Heart left ventricle (tissue), 16 donors: ENCODE measurements around the gene RFX3. TPM values are rescaled to one million over a fixed set of nuclear protein-coding genes. Genes with fewer than 3 reads are reported as not detected.
A peak's percentile ranks its signal among the peaks of the same experiment; 100 is the strongest.

Source experiments
- ATAC-seq, 4 donors: fragments of 200-7000 bp; cut with Tn5 transposase; one replicate each; pipeline ENCODE4 v1.9.1; 2020 to 2022; ENCODE audit warnings: moderate library complexity in 4 of 4, mild to moderate bottlenecking in 3 of 4, moderate number of reproducible peaks in 1 of 4
- DNase-seq, 5 donors: peaks; one replicate each; pipeline ENCODE4 v3.0.0-alpha.2; 2020
- H3K27ac ChIP-seq, 12 donors: fragments of 200-600 bp; sonication (generic) in 4 of 12; one replicate each; pipeline versions ENCODE4 v1.5.0 to v1.8.0; 2016 to 2022; ENCODE audit warnings: mild to moderate bottlenecking in 2 of 12
- H3K27me3 ChIP-seq, 9 donors: fragments of 200-600 bp; sonication (generic) in 2 of 9; one replicate each; pipeline versions ENCODE4 v1.5.1 to v1.8.0; 2016 to 2022; ENCODE audit warnings: mild to moderate bottlenecking in 3 of 9
- H3K36me3 ChIP-seq, 9 donors: fragments of 200-600 bp; sonication (generic) in 2 of 9; one replicate each; pipeline versions ENCODE4 v1.5.0 to v1.8.0; 2018 to 2022; ENCODE audit warnings: mild to moderate bottlenecking in 2 of 9
- H3K4me1 ChIP-seq, 12 donors: fragments of 200-600 bp; sonication (generic) in 4 of 12; one replicate each; pipeline versions ENCODE4 v1.5.0 to v1.8.0; 2016 to 2022; ENCODE audit warnings: mild to moderate bottlenecking in 3 of 12
- H3K4me3 ChIP-seq, 12 donors: fragments of 200-600 bp; sonication (generic) in 4 of 12; one replicate each; pipeline versions ENCODE4 v1.5.0 to v1.8.0; 2017 to 2022; ENCODE audit warnings: mild to moderate bottlenecking in 9 of 12, moderate library complexity in 4 of 12
- H3K9me3 ChIP-seq, 12 donors: fragments of 200-600 bp; sonication (generic) in 4 of 12; one replicate each; pipeline versions ENCODE4 v1.5.0 to v1.8.0; 2016 to 2022; ENCODE audit warnings: mild to moderate bottlenecking in 1 of 12
- POLR2A ChIP-seq, 2 donors: fragments of 450-650 bp; IDR thresholded peaks; one replicate each; pipeline ENCODE4 v1.6.1; 2017; ENCODE audit warnings: antibody characterized with exemption in 2 of 2, mild to moderate bottlenecking in 2 of 2, moderate library complexity in 2 of 2
- WGBS, 4 donors: extraction: QIAGEN DNeasy Blood & Tissue Kit in 2 of 4; methylation state at CpG; one replicate each; pipeline versions ENCODE4 v1.1.5 to v1.1.7; 2013 to 2018; 5-methylcytosine and 5-hydroxymethylcytosine counted together
- intact Hi-C, 10 donors: fragments of 100-400 bp; cut with DNase I; formaldehyde crosslinking; loops; one replicate each; pipeline versions ENCODE4 v1.11.1 to v1.14.2; 2022
- polyA plus RNA-seq, 2 donors: library from polyadenylated mRNA; stranded (reverse); fragments of 200-250 nt; gene quantifications; one replicate each; pipeline ENCODE4 v1.2.3, GENCODE V29; 2013
- total RNA-seq, 9 donors: library from RNA; depleted of rRNA in 2 of 9; stranded (reverse); fragments of >200 nt in 2 of 9; fragmentation: NEBNext Ultra II Directional in 3 of 9; extraction: Animal tissue kit (Norgen Biotek cat#: 25700) in 3 of 9; gene quantifications; one replicate each; pipeline versions ENCODE4 v1.1.0 to v1.2.4, GENCODE V29; 2016 to 2023
- TF ChIP-seq, protein P1 (sequence below), 12 donors: fragments of 200-600 bp; sonication (generic) in 4 of 12; IDR thresholded peaks; one replicate each; pipeline versions ENCODE4 v1.5.0 to v1.8.0; 2018 to 2022; ENCODE audit warnings: antibody characterized with exemption in 12 of 12, mild to moderate bottlenecking in 5 of 12
- donor health status: ischemic (EF 13 %, LVEDD 7.1; RV severe dilation, severe dysfunction).
- donor health status: healthy with polysubstance abuse.
- donor health status: DM: no; HTN: yes; CAD: no.
- donor health status: DM: no; HTN: no; CAD: no.
- donor health status: ischemic (EF 25% LVEDD 6.9; RV normal size, moderate dysfunction).
- donor health status: ischemic (EF 25% LVEDD 5.7; RV mildly dilated, moderate dysfunction).
- donor health status: healthy.
- donor health status: DM: yes; HTN: yes; CAD: no.
- donor health status: ischemic (EF 35%, LVEDD 5.7; RV mildly dilated, moderate dysfunction).
- donor health status: nonischemic (EF 11% LVEDD 7.7; RV severe dilation, severe dysfunction).
- donor health status: DM: yes; HTN: yes; CAD: no.
- donor health status: PGD.
- donor health status: ischemic (EF 29% LVEDD 5.4; RV normal size, mild dysfunction).
- donor health status: nonischemic (EF 23%, LVEDD 6.1; RV moderate dilation, normal function).

RFX3 gene
- total and polyA plus RNA-seq, 11 donors, result 0.80 to 8.3 (median 2.9) TPM

DNA sequence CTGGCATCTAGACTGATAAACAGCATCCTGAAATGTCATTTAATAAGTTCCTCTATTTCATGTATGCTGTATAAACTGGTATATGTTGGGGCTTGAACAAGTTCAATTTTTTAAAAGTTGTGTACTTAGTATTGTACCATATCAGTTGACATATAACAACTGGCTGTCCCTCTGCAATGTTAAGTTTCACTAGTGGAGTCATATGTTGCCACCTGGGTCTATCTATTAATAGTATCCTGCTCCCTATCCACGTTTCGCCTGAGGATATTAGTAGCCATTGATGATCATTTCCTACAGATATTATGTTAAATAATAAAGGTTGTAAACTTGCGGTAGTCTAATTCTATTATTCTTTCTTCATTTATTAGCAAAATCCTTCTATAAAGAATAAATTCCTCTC lies 177.6 kb downstream of the RFX3 start:
- H3K4me3 ChIP-seq, result no peak overlapping the region
- 47 to 52% (median 49%) methylated on average over 3 of the region's 3 CpGs for WGBS, 4 donors
- no peak overlapping the region for H3K27ac ChIP-seq
- H3K9me3 ChIP-seq, result peaks cover 0 to 9% (median under 1%) of the 10 kb centered on the region in 12 donors
- H3K36me3 ChIP-seq, result no peaks in the 10 kb centered on the region
- intact Hi-C loops, result no loop called here
- H3K4me1 ChIP-seq, result peaks cover 0 to 6% (median 0%) of the 10 kb centered on the region in 12 donors
- no peak for DNase-seq
- peak in 2 of 4 donors; percentile 28 to 45 for ATAC-seq
- no peaks in the 10 kb centered on the region for H3K27me3 ChIP-seq
- TF ChIP-seq POLR2A (IDR thresholded peaks at IDR 0.05), result no peak
- TF ChIP-seq, protein P1, sequence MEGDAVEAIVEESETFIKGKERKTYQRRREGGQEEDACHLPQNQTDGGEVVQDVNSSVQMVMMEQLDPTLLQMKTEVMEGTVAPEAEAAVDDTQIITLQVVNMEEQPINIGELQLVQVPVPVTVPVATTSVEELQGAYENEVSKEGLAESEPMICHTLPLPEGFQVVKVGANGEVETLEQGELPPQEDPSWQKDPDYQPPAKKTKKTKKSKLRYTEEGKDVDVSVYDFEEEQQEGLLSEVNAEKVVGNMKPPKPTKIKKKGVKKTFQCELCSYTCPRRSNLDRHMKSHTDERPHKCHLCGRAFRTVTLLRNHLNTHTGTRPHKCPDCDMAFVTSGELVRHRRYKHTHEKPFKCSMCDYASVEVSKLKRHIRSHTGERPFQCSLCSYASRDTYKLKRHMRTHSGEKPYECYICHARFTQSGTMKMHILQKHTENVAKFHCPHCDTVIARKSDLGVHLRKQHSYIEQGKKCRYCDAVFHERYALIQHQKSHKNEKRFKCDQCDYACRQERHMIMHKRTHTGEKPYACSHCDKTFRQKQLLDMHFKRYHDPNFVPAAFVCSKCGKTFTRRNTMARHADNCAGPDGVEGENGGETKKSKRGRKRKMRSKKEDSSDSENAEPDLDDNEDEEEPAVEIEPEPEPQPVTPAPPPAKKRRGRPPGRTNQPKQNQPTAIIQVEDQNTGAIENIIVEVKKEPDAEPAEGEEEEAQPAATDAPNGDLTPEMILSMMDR (IDR thresholded peaks at IDR 0.05), result no peak

DNA sequence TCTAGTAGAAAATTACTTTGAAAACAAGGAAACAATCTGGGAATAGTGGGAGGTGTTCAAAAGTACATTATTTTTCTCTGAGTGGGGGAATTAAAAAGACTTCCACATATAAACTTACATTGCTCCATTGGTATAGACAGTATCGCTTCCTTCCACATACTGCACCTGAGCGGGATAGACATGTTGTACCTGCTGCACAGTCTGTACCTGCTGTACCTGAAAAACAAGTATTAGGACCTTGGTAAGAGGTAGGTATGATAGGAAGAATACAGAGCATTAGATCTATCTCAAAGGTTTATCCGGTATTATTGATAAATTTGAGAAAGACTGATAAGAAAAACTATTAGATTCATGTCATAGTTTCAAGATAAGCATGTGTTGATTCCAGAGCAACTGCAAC lies 179.3 kb downstream of the RFX3 start:
- Histone ChIP-seq H3K9me3 (peaks cover 0 to 5% (median 0%) of the 10 kb centered on the region in 12 donors), H3K27ac (no peak overlapping the region), H3K36me3 (no peaks in the 10 kb centered on the region), H3K4me3 (no peak overlapping the region), H3K27me3 (no peaks in the 10 kb centered on the region), H3K4me1 (peaks cover 0 to 6% (median 0%) of the 10 kb centered on the region in 12 donors)
- DNase-seq (no peak), ATAC-seq (no peak)
- WGBS, 4 donors, result 86 to 98% (median 97%) methylated on average over 3 of the region's 3 CpGs
- TF ChIP-seq POLR2A (IDR thresholded peaks at IDR 0.05), result no peak
- intact Hi-C loops, result no loop called here

DNA sequence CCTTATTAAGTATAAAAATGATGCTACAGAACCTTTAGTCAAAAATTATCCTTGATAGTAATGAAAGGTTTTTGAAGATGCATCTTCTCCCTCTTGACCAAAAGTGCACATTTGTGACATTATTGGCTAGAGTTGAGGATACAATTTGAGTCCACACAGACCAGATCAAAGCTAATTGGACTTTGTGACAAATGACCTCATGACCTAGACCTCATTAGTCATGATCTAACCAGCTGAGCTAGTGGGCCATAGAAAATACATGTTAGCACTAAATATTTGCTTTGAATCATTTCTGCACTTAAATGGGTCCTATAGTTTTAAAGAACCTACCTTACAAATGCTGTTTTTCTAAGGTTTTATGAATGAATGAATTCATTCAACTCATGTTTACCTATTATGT lies 182.1 kb downstream of the RFX3 start:
- no peaks in the 10 kb centered on the region for H3K27me3 ChIP-seq
- no peak overlapping the region for H3K27ac ChIP-seq
- H3K36me3 ChIP-seq, result no peaks in the 10 kb centered on the region
- no peak for TF ChIP-seq POLR2A (IDR thresholded peaks at IDR 0.05)
- TF ChIP-seq, protein P1 (IDR thresholded peaks at IDR 0.05), result no peak
- intact Hi-C loops, result no loop called here
- peaks cover 0 to 6% (median 0%) of the 10 kb centered on the region in 12 donors for H3K4me1 ChIP-seq
- no peak overlapping the region for H3K4me3 ChIP-seq
- ATAC-seq (no peak), DNase-seq (no peak)
- peaks cover 0 to 8% (median 0%) of the 10 kb centered on the region in 12 donors for H3K9me3 ChIP-seq

DNA sequence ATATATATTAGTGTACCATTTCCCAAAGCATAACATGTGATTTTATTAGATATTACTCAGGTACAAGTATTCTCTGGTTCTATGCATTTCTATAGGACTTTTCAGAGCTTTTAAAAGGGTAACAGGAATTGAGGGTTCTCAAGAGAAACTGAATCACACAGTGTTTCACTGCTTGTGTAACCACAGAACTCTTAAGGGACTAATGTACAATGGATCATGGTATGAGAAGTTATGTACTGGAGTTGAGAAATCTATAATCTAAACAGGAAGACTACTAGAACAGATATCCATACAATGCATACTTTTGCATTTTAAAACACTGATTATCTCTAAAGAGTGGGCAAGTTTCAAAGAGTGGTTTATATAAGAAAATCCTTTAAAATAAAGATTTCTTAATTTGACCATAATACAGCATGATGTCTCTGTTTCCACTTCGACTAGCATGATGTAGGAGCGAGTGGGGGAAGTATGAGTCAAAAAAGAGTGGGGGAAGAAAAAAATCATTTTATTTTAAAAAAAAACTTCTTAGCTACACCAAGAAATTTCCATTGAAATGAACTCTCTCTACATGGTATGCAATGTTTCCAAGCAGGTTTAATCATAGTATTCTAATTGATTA lies 183.5 kb downstream of the RFX3 start:
- TF ChIP-seq POLR2A (IDR thresholded peaks at IDR 0.05), result no peak
- TF ChIP-seq, protein P1 (IDR thresholded peaks at IDR 0.05), result no peak
- Histone ChIP-seq H3K4me3 (no peak overlapping the region), H3K4me1 (peaks cover 0 to 14% (median 3%) of the 10 kb centered on the region in 12 donors), H3K9me3 (peaks cover 0 to 8% (median 0%) of the 10 kb centered on the region in 12 donors), H3K27ac (no peak overlapping the region), H3K27me3 (no peaks in the 10 kb centered on the region), H3K36me3 (no peaks in the 10 kb centered on the region)
- intact Hi-C loops, result no loop called here
- DNase-seq (no peak), ATAC-seq (no peak)
- 63 to 93% (median 71%) methylated on average over 2 of the region's 2 CpGs for WGBS, 4 donors
